Myocyte (in vitro differentiated cells): ENCODE measurements around the gene TAF12. TPM values are rescaled to one million over a fixed set of nuclear protein-coding genes. Genes with fewer than 3 reads are reported as not detected.
"Not testable (repeated sequence)": the region's sequence is repeated elsewhere in the genome, so short reads cannot be mapped to it uniquely, and the experiment has no call there.

ENCODE experiments used
- DNase-seq: peaks from one replicate; pipeline ENCODE4 v3.0.0-alpha.2; 2012; ENCODE audit warnings: low read depth
- total RNA-seq: library from RNA; depleted of rRNA; stranded (reverse); fragments of >200 nt; gene quantifications from 2 replicates; pipeline ENCODE4 v1.2.3, GENCODE V29; 2014

TAF12 gene
- total RNA-seq, 1 donor from 2014 or later, result 58.6 TPM

DNA sequence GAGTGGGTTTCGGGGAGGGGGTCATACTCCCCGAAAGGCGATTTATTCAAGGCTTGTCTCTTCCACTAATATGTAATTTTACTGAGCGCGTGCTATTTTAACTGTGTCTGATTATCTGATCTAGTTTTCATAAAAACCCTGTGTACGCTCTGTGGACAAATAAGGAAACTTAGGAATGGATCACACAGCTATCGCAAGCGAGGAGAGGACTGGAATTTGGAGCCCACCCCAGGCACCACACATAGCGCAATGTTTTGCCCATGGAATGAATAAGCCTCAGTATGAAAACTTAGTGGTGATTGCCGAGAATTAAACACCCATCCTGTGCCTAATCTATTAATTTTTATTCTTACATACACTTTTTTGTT, 60.6 kb downstream of the TAF12 start:
- DNase-seq, result no peak

DNA sequence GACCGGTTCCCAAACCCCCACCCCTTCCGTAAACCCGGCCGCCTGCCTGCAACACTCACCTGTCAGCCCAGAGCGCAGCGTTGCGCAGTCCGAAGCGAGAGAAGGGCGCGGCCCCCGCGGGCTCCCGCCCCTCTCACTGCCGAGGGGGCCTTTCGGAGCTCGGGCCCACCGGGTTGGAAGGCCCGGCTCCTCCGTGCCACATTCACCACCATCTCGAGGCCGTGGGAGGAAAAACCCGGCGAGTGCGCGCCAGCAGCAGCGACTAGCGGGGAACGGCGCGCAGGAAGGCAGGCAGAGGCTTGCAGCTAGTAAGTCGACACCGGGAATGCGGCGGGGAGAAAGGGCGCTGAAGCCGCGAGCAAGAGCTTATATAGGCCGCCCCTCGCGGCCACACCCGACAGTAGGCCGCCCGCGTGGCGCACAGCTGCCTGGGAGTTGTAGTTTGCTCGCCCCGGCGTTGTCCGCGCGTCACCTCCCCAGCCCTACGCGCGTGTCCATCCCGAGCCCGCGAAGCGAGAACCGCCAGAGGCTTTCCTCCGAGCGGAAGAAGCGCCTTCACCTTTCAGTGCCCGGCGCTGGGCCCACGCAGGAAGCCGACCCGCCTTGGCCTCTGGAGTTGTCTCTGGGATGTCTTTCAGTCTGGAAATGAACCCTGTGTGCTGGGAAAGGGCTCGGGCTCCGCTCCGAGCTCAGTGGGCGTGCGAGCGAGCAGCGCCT, 61.2 kb downstream of the TAF12 start:
- peak; percentile 96 for DNase-seq

DNA sequence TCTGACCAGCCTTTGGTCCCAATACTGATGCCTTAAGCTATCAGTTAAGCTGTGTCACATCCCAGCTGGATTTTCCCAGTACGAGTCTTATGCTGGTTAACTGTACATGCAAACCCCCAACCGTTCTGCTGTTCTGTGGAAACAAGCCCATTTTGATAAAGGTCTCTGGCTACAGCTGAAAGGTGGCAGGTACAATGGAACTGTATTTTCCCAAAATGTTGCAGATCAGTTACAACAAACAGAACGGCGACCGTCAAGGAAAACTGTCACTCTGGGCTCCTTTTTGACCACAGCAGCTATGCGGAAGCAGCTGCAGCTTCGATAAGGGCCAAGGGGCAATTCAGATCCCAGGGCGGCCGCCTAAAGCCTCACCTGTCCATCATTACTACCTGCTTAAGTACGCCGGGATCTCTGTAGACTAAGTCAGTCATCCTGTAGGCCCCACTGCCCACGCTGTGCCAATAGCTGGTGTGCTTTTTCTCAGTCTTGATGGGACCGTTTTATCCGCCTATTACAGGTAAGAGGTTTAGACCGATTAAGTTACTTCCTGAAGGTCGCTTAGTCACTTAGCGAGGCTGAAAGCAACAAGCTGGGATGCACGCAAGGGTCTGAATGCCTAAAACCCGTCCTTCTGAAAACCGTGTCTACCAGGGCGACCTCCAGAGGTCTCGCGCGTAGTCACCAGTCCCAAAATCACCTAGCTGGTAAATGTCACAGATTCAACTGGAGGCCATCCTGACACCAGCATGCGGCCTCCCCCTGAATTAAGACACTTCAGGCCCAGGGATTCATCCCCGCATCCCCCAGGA, 61.9 kb downstream of the TAF12 start:
- DNase-seq, result peak; percentile 57

GRCh38 chr1:28579401-28579800, 63.5 kb downstream of the TAF12 start:
- DNase-seq, result no peak

GRCh38 chr1:28578696-28579218, 64.1 kb downstream of the TAF12 start:
- DNase-seq, result peak; percentile 32

DNA sequence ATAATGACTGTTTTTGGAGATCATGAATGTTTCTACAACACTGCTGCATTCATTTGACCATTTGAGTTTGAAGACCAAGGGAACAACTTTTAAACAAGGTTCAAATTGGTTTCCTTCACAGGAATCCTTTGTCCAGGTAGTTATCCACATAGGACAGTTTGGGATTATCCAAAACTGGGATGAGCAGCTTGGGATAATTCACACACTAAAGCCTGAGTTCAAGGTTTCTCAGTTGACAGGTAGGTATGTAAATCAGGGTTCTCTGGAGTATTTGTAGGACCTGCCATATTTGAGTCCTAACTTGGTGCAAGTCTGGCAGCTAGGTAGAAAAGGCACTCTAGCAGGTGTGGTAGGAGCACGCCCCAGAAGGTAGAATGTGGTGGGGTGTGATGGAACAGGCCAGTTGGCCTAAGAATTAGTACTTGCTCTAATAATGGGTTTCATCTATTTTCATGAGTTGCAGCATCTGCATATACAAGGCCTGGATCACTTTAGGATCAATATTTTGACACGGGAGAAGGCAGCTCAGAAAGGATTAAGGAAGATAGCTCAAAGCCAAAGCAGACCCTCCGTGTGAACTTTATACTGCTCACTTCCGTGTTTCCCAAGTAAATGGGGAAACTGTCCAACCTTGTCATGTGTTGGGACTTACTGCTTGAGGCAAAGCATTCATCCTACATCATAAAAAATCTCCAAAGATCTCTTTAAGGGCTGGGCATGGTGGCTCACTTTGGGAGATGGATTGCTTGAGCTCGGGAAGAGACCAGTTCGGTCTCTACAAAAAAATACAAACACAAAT, 64.9 kb downstream of the TAF12 start:
- no peak for DNase-seq

- DNase-seq, result peak; percentile 40
These were observed 65.7 kb downstream of the TAF12 start for GRCh38 chr1:28577052-28577678.

DNA sequence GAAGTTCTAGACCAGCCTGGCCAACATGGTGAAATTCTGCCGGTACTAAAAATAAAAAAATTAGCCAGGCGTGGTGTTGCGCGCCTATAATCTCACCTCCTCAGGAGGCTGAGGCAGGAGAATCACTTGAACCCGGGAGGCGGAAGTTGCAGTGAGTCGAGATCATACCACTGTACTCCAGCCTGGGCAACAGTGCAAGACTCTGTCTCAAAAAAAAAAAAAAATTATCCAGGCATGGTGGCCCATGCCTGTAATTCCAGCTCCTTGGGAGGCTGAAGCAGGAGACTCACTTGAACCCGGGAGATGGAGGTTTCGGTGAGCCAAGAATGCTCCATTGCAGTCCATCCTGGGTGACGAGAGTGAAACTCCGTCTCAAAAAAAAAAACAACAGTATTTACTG, 69.3 kb downstream of the TAF12 start:
- no peak for DNase-seq

DNA sequence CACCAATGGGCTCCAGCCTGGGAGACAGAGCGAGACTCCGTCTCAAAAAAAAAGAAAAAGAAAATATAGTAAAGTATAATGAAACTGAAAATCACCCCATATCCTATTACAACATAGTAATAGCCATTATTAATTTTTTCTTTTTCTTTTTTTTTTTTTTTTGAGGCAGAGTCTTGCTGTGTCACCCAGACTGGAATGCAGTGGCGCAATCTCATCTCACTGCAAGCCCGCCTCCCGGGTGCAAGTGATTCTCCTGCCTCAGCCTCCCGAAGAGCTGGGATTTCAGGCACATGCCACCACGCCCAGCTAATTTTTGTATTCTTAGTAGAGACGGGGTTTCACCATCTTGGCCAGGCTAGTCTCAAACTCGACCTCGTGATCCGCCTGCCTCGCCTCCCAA, 70.0 kb downstream of the TAF12 start:
- DNase-seq, result not testable (repeated sequence)

- DNase-seq, result no peak
These were observed 71.0 kb downstream of the TAF12 start for GRCh38 chr1:28571911-28572310.

GRCh38 chr1:28566931-28567330, 75.9 kb downstream of the TAF12 start:
- DNase-seq, result no peak

DNA sequence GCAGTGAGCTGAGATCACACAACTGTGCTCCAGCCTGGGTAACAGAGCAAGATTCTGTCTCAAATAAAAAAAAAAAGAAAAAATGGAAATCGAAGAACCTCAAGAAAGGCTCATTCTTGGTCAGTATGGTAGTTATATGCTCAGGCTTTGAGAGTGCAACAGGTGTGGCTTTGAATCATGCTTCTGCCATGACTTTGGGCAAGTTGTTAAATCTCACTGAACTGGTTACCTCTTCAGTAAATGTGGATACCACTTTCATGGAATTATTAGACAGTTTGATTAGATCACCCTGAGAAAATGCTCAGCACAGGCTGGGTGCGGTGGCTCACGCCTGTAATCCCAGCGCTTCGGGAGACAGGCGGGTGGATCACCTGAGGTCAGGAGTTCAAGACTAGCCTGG, 77.1 kb downstream of the TAF12 start:
- DNase-seq, result no peak

- no peak for DNase-seq
These were observed 77.8 kb downstream of the TAF12 start for GRCh38 chr1:28565040-28565439.

DNA sequence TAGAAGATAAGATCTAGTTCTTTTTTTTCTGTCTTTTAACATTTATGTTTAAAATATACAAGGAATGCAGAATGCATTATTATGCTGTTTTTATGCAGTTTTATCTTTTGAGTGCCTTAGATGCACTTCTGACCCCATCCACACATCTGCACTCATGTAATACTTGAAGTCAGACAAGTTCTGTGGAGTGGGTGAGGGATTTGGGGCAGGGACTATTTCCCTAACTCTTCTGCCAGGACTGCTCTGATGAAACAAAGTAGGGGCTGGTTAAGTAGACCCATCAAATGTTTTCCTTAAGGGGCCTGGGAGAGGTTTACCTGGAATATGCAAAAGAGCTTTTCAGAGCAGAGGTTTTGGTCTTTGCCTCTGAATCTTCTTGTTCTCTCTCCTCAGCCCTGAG, 78.6 kb downstream of the TAF12 start:
- DNase-seq, result no peak

GRCh38 chr1:28560886-28561285, 82.0 kb downstream of the TAF12 start:
- no peak for DNase-seq

Other genes with a start within 250 kb of the TAF12 start
- 20.9 and 24.1 TPM in 2 replicates for gene RCC1, start 137.0 kb downstream of the TAF12 start, total RNA-seq
- gene TRNAU1AP, start 90.0 kb downstream of the TAF12 start, total RNA-seq, result 16.8 and 23.0 TPM in 2 replicates
- gene RAB42, start 50.8 kb downstream of the TAF12 start, total RNA-seq, result 1.2 and 2.0 TPM in 2 replicates
- not detected in 2 replicates for gene RNU11, start 5.5 kb upstream of the TAF12 start, total RNA-seq
- gene GMEB1, start 25.7 kb upstream of the TAF12 start, total RNA-seq, result 6.2 and 7.9 TPM in 2 replicates
- gene YTHDF2, start 93.9 kb upstream of the TAF12 start, total RNA-seq, result 59.5 and 66.6 TPM in 2 replicates
- gene OPRD1, start 169.1 kb upstream of the TAF12 start, total RNA-seq, result not detected in 2 replicates